HL-60/S4 treated with retinoic acid at 250 ng/mL for 4 days and 3 days (cell line): ENCODE results near the gene ZBTB21.

Experiments used
- in situ Hi-C: fragments of 300-500 bp; cut with MboI; formaldehyde crosslinking; loops from 2 replicates; pipeline ENCODE4 v1.7.0; 2022; ENCODE audit warnings: low sequenced_read_pairs

ZBTB21 gene

DNA sequence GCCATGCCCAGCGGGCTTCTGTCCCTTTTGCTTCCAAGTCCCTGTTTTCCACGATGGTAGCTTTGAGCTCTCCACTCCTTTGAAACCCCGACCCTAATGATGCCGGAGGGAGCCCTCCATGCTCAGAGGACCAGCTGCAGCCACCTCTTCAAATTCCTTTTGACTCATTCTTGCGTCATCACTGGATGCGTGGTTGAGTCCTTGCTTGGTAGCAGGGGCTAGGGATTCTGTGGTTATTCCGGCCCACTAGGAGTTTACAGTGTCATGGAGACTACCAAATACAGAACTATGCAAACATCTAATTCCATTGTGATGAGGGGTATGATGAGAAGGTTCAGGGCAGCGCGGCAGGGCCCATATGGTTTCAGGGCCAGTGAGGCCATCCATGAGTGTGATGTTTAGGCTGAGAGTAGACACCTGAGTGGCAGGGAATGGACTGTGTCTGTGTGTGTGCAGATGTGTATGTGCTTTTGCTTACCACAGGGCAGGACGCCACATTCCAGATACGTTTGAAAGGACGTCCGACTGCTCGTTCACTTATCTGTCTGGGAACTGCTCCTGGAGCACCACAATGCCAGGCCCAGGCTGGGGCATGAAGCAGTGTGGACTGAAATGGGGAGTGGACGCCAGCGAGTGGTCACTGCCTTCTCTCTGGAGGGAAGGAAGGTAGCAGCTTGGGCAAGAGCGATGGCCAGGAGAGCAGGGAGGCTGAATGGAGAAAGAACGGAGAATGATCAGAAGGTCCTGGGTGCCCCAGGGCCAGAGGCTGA, 30.4 kb upstream of the ZBTB21 start:
- in situ Hi-C loops = no loop called here

DNA sequence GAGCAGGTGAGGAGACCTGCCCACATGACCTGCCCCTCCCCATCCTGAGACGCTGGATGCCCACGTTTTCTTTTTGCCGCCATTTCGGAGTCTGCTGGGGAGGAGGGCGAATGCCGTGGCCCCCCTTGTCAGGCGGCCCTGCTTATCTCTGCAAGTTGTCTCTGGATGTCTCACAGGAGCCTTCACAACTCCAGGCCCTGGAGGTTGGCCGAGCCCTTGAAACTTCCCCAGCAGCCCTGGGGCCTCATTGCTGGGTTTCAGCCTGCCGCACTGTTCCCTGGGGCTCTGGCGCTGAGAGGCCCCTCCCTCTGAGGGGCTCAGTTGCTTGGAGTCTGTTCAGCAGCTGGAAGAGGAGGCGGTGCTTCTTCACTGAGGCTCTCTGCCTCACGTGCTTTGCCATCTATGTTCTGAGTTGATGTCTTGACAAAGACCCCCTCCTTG, 29.8 kb upstream of the ZBTB21 start:
- in situ Hi-C loops = no loop called here

DNA sequence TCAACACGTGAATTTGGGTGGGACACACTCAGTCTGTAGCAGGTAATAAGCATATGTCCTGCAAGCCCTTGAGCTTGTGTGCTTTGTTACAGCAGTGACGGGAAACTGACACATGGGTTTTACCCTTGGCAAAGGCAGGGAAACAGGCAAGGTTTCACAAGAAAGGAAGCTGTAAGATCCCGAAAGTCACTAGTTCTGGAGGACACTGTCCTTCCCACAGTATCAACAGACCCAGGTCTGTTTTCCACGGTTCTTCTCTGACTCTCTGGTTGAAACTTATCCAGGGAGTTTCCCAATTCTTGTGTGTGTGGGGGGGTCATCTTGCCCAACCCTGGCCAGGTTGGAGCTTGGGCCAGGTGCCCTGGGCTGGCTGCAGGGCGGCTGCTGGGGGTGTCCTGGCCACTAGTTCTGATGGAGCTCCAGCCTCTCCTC, 29.3 kb upstream of the ZBTB21 start:
- in situ Hi-C loops = no loop called here

DNA sequence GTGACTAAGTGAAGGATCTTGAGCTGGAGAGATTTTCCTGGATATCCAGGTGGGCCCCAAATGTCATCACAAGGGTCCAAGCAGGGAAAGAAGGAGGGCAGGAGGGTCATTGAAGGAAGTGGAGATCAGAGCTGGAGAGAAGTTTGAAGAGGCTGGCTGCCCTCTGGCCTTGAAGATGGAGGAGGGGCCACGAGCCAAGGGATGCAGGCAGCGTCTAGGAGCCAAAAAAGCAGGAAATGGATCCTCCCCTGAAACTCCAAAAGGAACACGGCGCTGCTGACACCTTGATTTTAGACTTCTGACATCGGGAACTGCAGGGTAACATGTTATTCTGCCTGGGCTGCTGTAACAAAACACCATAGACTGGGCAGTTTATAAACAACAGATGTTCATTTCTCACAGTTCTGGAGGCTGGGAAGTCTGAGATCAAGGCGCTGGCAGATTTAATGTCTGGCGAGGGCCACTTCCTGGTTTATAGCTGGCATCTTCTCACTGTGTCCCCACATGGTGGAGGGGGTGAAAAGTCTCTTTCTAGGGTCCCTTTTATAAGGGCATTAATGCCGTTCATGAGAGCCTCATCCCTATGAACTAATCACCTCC, 28.8 kb upstream of the ZBTB21 start:
- in situ Hi-C loops = no loop called here

DNA sequence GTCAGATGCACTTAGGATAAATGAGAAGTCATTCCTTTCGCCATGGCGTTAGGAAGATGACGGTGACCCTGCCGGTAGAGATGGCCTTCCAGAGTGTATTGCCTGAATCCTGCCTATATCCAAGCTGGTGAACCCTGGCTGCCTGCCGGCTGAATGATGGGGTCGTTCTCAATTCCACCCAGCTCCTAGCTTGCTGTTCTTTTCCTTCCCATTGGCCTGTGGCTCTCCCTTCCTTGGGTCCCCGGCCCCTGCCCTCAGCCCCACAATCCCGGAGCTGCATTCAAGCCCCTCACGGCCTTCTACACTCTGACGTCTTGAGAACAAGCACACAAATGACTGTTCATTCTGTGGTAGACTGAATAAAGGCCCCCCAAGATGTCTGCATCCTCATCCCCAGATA, 28.2 kb upstream of the ZBTB21 start:
- in situ Hi-C loops = no loop called here

DNA sequence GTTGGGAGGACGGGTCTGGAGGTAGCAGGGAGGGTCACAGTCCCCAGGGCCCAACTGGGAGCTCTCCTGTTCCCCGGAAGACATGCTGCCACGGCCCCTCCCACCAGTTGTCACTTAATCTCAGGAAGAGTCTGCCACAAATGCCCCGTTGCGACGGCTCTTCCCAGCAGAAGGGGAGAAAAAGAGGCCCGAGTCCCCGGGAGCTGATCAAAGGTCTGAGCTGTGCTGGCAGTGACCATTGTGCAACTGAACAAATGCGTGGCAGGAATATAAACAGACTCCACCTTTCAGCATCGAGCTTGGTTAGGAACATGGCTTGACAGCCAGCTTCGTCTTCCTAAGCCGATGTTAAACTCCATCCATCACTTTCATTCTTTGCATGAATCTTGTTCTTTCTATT, 27.8 kb upstream of the ZBTB21 start:
- in situ Hi-C loops = no loop called here

DNA sequence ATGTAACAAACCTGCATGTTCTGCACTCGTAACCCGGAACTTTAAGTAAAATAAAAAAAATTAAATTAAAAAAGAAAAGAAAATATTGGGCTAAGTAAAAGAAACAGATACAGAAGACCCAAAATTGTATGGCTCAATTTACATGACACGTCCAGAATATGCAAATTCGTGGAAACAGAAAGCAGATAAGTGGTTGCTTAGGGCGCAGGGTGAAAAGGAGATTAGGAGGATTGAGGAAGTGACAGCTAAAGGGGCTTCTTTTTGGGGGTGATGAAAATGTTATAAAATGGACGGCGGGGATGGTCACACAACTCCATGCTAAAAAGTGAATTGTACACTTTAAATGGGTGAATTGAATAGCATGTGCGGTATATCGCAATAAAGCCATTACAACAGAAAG, 27.4 kb upstream of the ZBTB21 start:
- in situ Hi-C loops = no loop called here

DNA sequence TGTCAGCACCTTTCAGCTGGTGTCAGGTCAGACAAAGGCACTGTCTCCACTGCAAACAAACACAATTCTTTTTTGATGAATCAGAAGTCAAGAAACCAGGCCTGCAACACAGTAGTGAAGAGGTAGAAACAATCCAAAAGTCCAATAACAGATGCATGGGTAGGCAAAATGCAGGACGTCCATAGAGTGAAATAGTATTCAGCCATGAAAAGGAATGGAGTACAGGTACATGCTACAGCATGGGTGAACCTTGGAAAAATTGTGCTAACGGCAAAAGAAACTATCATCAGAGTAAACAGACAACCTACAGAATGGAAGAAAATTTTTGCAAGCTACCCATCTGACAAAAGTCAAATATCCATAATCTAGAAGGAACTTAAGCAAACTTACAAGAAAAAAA, 26.2 kb upstream of the ZBTB21 start:
- in situ Hi-C loops = no loop called here

DNA sequence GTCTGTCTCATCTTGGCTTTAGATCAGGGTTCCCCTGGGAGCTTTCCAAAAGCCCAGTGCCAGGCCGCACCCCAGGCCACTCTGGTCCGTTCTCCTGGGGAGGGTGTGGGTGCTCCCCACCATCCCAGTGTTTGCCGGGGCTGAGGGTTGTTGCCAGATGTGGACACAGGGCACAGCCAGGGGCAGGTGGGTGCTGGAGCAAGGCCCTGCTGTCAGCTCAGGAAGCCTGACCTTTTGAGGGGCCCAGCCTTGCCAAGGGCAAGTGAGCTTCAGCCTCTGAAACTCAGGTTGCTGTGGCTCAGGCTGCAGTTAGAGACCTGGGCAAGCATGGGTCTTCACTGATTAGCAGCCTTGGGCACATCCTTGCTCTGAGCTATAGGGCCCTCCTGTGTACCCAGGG, 22.8 kb upstream of the ZBTB21 start:
- in situ Hi-C loops = no loop called here

DNA sequence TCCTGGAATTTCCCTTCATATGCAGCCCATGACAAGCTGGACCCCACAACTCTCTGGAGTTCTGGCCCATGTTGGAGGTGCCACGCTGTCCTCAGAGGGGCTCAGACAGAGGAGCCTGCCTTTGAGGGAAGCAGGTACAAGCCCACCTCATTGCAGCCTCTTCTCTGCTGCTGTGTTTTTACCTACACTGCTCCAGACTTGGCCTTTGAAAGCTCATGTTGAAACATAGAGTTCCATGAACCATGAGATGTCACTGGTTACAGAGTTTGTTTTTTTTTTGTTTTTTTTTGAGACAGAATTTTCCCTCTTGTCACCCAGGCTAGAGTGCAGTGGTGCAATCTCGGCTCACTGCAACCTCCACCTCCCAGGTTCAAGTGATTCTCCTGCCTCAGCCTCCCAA, 22.1 kb upstream of the ZBTB21 start:
- in situ Hi-C loops = no loop called here

DNA sequence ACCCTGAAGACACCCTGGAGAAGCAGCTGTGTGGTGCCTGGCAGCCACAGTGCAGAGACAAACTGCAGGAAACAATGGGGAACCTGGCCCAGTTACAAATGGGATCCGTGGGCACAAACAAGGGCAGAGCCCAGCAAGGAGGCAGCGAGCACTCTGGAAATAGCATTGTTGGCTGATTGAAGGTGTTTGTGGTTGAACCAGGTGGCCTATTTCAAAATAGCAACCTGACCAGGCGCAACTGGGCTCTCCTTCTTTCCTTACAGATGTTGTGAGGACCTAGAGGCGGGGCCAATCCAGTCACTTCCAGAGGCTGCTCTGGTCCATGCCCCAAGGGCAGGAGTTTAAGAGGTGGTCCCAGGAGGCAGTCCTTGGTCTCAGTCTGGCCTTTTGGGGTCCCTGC, 21.7 kb upstream of the ZBTB21 start:
- in situ Hi-C loops = no loop called here

DNA sequence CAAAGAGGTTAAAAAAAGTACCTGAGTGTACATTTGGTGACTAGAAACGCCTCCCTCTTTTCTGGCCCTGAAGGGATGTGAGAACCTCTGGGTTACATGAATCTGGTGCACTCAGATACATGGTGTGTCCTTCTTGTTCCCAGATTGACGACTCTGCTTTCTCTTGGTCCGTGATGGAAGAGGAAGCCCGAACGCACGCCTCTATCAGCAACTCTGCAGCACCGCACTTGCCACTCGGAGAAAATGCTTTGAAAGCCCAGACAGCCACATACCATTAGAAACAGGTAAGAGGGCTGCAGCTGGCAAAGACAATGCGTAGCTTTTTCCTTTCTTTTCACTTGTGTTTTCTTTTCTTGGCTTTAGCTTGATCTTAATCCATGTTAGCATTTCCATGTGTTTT, 21.1 kb upstream of the ZBTB21 start:
- in situ Hi-C loops = no loop called here

DNA sequence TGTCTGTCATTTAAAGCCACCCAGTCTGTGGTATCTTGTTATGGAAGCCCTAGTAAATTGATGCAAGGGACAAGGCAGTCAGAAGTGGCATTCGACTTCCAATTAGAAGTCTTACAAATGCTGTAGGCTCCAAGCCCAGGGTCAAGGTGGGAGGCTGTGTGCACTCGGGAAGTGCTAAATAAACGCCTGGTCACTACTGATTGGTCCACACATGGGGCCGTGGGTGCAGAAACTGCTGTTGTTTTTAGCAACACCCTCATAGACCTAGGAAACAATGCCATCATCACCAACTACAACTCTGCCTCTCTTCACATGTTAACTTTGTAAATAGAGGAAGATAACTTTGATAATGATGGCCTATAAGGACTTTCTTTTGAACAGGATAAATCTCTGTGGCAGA, 20.2 kb upstream of the ZBTB21 start:
- in situ Hi-C loops = no loop called here

DNA sequence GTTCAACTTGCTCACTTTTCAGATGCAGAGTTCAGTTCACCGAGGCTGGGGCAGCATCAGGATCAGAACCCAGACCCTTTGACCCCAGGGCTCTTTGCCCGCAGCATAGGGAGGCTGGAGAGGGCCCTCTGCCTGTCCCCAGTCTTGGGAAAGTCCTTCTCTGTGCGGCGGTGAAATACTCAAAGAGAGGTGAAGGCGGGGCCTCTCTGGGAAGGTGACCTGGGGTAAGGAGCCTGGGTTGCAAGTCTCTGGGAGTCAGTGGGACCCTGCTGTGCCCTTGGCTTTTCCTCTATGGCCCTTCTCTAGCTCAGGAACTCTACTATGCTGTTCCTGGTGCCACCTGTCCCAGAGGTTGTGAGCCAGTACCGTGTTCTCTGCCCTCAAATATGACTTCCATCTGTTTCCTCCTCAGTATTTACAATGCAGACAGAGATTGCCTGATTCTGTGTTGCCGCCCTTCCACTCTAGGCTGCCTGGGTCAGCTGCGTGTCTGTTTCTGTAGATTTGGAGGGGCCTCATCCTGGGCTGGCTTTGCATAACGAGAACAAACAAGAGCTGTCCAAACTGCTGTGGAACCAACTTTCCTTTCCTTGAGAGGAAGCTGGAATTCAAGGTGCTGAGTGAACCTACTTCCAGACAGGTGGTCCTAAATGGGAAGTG, 18.7 kb upstream of the ZBTB21 start:
- in situ Hi-C loops = no loop called here

DNA sequence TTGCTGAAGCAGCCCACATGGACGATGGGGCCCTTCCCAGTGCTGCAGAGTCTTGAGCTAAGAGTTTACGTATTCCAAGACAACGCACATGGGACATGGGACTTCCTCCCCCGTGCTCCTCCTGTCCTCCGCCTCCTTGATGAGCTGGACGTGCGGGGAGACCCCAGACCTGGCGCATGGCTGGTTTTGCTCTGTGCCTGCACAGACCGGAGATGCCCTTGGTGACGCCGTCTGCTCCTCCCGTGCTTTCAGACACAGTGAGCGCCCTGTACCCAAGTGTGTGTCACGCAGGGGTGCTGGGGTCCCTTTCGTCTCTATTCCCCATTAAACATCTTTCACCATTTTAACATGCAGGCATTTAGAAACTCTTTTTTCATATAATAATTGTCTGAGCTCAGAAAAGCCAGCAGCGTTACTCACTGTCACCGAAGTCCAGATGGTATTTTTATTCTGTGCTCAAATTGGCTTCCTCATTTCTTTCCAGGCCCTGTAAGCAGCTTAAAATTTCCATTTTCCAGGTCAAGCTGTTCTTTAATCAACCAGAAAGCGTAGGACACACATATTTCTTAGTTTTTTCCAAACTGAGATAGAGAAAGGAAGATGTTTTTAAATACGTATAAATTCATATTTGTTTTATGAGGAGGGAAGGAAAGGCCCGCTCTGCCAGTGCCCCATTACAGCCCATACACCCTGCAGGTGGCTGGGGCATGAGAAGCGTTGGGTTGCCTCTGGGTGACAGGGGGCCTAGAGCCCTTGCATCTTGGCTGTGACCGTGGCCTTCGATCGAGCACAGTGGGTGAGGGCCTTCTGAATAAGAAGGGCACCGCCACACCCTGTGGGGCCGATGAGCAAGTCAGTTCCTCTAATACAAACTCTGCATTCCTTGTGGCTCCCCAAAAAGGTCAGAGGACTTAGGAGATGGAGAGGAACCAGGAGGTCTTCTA, 17.9 kb upstream of the ZBTB21 start:
- in situ Hi-C loops = no loop called here

DNA sequence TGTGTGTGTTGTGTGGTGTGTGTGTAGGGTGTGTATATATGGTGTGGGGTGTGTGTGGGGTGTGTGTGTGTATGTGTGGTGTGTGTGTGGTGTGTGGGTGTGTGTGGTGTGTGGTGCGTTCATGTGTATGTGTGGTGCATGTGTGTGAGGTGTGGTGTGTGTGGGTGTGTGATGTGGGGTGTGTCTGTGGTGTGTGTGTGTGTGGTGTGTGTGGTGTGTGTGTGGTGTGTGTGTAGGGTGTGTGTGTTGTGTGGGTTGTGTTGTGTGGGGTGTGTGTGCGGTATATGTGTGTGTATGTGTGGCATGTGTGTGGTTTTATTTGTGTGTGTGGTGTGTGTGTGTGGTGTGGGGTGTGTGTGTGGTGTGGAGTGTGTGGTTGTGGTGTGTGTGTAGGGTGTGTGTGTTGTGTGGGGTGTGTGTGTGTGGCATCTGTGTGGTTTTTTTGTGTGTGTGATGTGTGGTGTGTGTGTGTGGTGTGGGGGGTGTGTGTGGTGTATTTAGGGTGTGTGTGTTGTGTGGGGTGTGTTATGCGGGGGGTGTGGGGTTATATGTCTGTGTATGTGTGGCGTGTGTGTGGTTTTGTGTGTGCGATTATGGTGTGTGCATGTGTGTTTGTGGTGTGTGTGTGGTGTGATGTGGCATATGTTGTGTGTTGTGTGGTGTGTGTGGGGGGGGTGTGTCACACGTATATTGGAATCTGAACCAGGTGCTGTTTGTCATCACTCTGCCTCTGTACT, 17.1 kb upstream of the ZBTB21 start:
- in situ Hi-C loops = no loop called here

DNA sequence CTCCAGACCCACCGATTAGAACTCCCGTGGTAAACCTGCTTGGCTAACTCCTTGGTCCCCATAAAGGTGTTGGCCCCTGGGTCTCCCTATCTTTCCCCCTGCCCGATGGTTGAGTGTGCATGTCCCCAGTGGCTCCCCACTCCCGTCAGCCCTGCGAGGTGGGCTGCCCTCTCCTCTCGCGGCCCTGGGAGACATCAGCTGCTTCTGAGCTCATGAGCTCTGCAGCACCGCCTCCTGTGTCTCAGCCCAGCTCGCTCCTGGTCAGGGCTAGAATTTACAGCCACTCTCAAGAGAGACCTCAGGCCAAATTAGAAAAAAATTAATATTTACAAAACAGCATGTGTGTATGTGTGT, 15.9 kb upstream of the ZBTB21 start:
- in situ Hi-C loops = no loop called here

DNA sequence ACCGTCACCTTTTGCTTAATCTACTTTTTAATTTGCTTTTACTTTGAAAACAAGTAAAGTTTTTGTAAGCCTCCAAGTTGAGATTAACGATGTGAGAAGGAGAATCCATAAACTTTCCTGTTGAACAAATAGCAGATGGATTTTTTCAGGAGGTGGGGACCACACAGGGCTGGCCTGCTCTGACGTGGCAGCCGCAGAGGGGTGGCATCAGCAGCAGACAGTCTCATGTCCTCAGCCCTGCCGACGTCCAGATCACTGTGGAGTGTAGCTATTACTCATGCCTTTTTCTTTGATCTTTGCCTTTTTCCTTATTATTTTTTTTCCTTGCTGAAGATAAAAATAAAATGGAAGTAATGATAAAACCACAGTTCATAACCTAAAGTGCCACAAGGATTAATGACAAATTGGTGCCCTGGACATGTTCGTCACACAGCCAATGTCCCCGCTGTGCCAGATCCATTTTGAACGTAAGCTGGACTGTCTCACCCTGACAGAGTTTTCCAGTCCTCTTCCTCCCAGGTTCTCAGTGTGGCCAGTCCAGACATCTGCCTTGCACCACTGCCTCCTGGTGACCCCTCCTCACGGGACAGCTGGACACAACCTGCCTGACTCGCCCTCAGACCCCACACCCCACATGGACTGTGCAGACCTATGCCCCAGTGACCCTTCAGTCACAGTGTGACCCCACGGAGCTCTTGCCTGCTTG, 15.4 kb upstream of the ZBTB21 start:
- in situ Hi-C loops = no loop called here

DNA sequence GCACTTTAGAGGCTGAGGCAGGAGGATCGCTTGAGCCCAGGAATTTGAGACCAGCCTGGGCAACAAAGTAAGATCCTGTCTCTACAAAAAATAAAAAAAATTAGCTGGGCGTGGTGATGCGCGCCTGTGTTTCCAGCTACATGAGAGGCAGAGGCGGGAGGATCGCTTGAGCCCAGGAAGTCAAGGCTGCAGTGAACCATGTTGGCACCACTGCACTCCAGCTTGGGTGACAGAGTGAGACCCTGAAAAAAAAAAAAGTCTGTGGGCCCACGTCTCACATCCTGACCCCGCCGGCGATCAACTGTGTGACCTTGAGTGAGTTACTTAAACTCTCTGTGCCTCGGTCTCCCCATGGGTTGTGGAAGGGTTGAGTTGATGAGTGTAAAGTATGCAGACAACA, 12.7 kb upstream of the ZBTB21 start:
- in situ Hi-C loops = no loop called here

DNA sequence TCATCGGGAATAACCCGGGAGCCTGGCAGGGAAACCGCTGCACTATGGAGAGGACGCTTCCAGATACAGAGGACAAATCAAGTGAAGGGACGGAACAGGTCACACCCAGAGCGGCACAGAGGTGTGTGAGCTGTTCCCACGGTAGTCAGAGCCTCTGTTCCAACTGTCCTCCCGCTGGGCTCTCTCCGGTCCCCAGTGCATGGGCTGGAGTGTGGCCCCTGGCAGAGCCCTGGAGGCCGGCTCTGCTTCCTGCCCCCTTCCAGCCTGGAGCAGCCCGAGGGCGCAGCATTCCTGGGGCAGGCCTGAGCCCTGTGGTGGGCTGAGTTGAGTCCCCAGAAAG, 11.9 kb upstream of the ZBTB21 start:
- in situ Hi-C loops = no loop called here
